A172 (cell line): ENCODE data around the gene RAB5B. TPM values are rescaled to one million over a fixed set of nuclear protein-coding genes. Genes with fewer than 3 reads are reported as not detected.
A peak's percentile ranks its signal among the peaks of the same experiment; 100 is the strongest.
"Not testable (repeated sequence)": the region's sequence is repeated elsewhere in the genome, so short reads cannot be mapped to it uniquely, and the experiment has no call there.

Experiments used
- DNase-seq: peaks from one replicate; pipeline ENCODE4 v3.0.0-alpha.2; 2015; ENCODE audit warnings: low spot score
- total RNA-seq: library from RNA; depleted of rRNA; stranded (reverse); fragments of >200 nt; shearing (Covaris generic); gene quantifications from 2 replicates; pipeline ENCODE4 v1.2.3, GENCODE V29; 2014

Gene RAB5B
- total RNA-seq, 1 experiment from 2014 or later, result 47.8 TPM

DNA sequence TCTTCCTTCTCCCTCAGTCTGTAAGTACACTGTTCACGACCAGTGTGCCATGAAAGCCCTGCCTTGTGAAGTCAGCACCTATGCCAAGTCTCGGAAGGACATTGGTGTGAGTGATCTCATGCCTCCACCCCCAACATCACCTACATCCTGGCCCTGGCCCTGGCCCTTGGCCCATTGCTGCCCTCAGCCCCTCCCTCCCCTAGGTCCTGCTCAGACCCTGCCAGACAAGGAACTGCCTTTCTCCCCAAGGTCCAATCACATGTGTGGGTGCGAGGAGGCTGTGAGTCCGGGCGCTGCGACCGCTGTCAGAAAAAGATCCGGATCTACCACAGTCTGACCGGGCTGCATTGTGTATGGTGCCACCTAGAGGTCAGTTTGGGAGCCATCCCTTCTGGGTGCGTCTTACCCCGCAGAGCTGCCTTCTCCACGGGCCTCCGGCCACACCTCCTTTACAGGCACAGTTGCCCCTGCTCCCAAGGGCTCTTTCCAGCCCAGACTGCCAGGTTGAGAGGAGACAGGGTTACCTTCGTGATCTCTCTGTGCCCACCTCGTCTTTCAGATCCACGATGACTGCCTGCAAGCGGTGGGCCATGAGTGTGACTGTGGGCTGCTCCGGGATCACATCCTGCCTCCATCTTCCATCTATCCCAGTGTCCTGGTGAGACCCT lies 33.7 kb upstream of the RAB5B start:
- DNase-seq, result peak; percentile 79

DNA sequence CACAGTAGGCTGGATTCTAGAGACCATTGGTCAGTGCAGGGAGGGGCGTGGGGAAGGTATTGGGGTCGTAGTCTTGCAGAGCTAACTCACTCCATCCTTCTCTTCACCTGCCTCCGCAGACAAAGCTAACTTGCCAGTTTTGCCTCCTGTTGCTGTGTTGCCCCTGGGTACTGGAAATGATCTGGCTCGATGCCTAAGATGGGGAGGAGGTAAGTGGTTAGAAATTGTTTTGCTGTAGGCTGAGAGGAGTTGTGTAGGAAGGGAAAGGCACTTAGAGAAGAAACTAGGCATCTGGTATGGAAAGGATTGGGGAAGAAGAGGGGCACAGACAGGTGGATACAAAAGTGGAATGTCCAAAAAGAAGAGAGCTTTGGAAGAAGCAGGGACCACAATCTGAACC lies 31.8 kb upstream of the RAB5B start:
- DNase-seq, result no peak

DNA sequence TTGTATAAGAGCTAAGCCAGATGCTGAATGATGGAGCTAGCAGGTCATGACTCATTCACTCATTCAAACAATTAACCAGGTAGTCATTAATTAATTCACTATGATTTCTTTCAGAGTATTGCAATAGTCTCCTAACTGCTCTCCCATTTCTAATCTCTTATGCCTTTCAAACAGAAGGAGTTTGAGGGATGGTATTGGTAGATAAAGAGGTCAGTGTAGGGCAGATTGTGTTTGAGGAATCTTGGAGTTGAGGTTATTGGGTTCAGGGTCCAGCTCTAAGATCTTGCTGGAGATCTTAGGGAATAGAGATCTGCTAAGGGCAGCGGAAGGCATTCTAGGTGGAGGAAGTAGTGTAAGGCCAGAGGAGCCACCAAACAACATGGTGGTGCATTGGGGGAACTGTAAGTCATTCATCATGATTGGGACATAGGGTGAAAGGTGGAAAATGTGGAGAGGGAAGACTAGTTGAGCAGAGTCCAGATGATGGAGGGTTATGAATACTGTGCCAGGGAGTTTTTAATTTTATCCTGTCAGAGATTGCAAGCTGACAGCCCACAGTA lies 31.2 kb upstream of the RAB5B start:
- no peak for DNase-seq

DNA sequence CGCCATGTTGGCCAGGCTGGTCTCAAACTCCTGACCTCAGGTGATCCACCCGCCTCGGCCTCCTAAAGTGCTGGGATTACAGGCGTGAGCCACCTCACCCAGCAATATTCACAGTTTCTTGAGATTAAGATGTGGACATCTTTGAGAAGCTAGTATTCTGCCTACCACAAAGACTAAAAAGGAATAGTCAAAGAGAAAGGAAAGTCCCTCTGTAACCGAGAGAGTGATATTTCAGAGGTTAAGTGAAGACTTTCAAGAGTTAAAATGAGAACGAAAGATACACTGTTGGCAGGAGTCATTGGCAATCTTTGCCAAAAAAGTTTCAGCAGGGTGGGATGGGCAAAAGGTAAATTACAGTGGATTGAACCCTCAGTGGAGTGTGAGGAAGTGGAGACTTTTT lies 27.3 kb upstream of the RAB5B start:
- DNase-seq, result no peak

DNA sequence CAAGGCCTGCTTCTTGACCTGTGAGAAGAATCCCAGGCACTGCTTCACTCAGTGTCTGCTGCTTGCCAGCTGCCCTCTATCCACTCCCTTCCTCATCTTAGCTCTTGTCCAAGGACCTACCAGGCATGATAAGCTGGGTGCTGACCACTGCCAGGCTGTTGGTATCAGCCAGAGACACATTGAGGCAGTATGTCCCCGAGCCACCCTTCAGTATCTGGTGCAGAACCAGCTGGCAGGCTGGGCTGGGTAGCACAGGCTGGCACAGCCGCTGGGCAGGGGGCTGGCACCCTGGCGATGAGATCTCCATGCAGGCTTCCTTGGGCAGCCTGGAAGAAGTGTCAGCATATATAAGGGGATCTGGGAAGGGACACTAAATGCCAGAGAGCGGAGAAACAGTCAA lies 18.5 kb upstream of the RAB5B start:
- no peak for DNase-seq

DNA sequence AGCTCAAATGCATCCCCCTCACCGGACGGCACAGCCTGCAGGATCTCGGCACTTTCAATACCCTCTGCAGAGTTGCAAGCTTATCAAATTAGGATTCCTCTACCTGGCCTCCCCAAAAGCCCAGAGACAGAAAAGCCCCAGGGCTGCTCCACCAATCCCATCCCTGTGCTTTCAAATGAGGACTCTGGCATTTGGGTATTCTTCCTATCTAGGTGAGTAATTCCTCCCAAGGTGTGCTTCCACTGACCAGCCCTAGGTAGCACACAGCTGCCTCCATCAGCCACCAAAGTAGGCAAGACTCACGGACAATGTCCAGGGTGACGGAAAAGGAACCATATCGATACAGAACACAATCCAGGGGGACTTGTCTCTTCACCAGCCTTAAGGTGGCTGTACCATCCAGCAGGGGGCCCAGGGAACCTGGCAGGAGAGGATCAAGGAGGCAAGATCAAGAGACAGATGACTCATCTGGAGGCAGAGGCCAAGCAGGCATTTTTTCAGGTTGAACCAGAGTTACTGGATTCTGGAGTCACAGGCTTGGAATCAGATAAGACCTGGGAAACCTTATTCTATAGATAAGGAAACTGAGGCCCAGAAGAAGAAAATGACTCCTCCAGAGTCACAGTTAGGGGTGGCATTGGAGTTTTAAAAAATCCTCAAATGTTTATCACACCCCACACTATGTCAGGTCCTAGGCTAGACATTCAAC lies 17.9 kb upstream of the RAB5B start:
- peak; percentile 65 for DNase-seq

DNA sequence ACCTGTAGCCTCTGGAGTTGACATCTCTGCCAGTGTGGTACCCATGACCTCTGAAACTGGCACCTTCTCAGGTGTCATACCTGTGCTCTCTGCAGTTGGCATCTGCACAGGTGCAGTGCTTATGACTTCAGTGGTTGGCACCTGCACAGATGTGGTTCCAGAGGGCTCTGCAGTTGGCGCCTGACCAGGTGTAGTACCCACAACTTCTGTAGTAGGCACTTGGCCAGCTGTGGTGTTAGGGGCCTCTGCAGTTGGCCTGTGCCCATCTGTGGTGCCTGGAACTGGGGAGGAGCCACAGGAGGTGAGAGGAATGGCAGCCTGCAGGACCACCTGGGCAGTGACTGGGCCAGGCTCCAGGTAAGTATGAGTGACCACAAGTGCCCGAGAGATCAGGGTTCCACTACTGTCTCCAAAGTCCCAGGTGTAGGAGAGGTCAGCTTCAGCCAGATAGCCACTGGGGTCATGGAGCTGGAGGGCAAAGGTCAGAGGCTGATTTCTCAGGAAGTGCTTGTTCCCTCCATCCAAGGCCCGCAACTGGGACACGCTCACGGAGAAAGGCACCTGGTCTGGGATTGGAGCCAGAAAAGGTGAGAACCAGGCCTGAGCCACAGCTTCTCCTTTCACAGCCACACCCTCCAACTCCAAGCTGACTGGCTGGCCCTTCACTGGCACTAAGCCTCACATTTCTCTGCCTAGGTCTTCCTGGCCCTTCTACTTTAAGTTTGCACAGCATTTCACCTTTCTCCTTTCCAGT lies 16.6 kb upstream of the RAB5B start:
- DNase-seq, result no peak

DNA sequence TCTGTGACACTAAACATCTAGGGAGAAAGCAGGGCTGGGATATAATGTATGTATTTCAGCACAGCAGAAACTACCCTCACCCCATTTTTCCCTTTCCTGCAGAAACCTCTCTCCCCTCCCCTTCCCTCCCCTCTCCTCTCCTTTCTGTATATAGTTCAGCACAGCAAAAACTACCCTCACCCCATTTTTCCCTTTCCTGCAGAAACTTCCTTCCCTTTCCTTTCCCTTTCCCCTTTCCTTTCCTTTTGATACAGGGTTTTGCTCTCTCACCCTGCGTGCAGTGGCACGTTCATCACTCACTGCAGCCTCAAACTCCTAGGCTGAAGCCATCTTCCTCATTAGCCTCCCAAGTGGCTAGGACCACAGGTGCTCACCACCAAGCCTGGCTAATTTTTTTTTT lies 10.1 kb upstream of the RAB5B start:
- no peak for DNase-seq

DNA sequence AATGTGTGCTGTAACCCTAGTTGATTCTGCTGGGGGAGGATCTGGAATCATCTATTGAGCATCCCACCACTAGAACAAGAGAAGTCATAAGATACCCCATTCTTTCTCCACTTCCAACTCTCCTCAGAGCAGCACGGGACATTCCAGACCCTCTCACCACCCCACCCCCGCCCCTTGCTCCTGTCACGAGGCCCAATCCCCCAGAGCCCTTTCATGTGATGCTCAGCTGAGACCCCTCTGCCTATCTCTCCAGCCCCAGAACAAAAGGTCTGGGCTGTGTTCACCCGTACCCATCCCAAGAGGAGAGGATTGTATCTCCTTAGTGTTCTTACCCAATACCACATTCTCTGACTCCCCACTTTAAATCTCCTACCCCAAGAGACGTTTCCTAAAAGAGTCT lies 8.6 kb upstream of the RAB5B start:
- no peak for DNase-seq

DNA sequence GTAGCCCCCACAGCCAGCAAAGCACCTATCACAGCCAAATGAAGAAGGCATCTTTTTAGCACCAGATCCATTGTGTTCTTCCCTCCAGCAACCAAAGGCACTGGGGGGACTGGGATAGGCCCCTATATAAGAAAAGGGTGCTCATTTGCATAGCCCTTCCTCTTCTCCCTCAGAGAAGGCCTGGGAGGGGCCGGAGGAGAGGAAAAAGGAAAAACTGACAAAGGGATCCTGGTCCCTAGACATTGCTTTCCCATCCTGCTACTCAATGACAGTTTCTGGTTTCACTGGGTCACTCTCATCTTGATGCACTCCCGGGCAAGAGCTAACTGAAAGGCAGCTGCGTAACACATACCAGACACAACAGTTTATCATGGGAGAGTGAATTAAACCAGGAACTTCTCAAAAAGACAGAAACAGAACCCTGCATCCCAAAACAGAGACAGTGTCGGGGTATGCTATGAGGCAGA lies 7.9 kb upstream of the RAB5B start, which contains the start of gene PMEL:
PMEL (minus strand) TSS at position 102 of the 467 bp plus-strand sequence; CDS start at position 71, 31 bp downstream.
- DNase-seq, result no peak

DNA sequence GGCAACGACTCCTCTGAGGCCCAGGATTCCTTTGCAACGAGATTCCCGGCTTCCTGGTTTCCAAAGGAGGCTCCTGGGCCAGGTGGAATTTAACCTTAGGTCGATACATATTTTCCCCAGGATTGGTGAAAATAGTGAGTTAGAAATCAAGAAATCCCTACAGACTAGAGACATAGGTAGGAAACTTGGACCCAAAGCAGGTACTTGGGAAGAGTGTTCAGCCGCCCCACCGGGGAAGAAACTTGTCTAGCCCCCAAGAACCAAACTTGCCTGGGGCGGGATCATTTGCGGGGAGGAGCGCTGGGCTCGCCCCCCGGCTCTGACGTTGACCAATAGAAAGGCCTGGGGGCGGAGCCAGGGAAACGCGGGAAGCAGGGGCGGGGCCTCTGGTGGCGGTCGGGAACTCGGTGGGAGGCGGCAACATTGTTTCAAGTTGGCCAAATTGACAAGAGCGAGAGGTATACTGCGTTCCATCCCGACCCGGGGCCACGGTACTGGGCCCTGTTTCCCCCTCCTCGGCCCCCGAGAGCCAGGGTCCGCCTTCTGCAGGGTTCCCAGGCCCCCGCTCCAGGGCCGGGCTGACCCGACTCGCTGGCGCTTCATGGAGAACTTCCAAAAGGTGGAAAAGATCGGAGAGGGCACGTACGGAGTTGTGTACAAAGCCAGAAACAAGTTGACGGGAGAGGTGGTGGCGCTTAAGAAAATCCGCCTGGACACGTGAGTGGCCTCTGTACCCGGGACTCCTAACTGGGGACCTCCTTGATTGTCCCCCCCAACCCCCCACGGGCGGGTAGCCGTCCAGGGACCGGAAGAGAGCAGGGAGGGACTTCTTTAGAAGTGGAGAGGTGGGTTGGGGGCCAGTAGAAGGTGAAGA lies 7.2 kb upstream of the RAB5B start, which contains the start of gene CDK2:
CDK2 (plus strand) TSS at position 423 of the 874 bp plus-strand sequence; CDS start at position 602, 179 bp downstream.
- peak; percentile 68 for DNase-seq

DNA sequence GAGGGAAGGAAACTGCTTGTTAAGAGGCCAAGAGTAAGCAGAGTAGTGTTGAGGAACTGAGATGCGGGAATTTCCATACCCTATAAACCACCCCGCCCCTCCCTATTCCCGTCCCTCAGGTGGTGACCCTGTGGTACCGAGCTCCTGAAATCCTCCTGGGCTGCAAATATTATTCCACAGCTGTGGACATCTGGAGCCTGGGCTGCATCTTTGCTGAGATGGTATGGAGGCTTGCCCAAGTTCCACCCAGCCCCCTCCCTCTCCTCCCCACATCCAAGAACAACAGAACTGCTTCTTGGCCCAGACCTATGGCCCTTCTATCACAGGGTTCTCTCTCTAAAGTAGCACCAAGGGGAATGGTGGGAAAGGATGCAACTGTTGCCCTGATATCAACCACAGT lies 4.5 kb upstream of the RAB5B start:
- no peak for DNase-seq

DNA sequence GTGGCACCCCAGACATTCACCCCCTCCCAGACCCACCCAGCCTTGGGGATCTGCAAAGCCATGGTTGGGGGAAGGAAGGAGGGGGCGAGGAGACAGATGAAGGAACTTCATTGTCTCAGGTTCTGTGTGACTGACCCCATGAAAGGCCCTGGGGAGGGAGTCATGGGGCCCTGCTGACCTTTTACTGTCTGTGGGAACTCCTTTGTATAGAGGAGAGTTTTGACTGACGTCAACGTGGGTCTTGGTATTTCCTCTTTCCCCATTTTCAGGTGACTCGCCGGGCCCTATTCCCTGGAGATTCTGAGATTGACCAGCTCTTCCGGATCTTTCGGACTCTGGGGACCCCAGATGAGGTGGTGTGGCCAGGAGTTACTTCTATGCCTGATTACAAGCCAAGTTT lies 3.1 kb upstream of the RAB5B start:
- no peak for DNase-seq

DNA sequence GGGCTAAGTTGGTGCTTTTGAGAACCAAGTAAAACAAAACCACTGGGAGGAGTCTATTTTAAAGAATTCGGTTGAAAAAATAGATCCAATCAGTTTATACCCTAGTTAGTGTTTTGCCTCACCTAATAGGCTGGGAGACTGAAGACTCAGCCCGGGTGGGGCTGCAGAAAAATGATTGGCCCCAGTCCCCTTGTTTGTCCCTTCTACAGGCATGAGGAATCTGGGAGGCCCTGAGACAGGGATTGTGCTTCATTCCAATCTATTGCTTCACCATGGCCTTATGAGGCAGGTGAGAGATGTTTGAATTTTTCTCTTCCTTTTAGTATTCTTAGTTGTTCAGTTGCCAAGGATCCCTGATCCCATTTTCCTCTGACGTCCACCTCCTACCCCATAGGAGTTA lies 1.8 kb upstream of the RAB5B start:
- DNase-seq, result peak; percentile 85

DNA sequence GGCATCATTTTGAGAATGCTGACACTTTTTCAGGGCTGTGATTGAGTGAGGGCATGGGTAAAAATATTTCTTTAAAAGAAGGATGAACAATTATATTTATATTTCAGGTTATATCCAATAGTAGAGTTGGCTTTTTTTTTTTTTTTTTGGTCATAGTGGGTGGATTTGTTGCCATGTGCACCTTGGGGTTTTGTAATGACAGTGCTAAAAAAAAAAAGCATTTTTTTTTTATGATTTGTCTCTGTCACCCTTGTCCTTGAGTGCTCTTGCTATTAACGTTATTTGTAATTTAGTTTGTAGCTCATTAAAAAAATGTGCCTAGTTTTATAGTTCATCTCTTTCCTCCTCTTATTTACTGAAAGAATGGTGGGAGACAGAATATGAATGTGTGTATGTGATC lies 1.4 kb upstream of the RAB5B start:
- no peak for DNase-seq

DNA sequence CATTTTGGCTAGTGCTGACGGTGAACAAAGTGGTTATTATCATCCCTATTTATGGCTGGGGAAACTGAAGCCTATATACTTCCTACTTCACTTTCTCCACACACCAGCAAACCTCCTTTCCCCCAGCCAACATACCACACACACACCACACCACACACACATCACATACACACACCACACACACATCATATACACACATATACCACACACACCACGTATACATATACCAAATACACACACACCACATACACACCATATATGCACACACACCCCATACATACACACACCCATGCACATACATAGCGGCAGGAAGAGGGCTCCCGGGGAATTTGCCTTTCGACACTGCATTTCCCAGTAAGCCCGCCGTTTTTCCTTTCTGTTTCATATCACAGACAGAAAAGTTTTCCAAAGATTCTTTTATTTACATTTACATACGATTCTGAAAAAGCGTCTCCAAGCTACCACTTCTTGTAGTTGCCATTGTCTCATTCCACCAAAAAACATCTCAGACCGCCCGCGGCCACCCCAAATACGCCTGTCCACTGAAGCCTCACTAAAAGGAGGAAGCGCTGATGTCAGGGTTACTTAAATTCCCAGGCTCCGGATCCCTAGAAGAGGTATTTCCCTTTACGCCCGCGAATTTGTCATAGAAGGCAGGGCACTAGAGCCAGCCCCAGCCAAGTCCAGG lies 823 bp upstream of the RAB5B start:
- DNase-seq, result peak; percentile 12

DNA sequence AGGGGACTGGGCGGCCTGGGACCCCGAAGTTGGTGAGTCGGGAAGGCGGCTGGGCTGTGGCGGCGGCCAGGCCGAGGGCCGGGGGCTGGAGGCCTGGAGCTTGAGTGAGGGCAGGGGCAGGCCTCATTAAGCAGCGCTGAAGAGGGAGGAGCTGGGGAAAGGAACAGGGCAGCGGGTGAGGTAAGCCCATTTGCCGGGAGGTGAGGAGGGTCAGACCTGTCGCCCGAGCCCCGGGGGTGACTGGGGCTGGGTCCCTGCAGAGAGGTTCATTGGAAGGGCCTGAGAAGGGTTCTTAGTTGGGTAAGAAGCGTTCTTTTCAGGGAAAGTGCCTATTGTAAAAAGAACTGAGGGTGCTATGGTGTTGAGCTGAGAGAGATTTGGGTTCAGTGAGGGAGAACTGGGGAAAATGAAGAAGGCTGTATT lies 441 bp downstream of the RAB5B start:
- DNase-seq, result peak; percentile 33

DNA sequence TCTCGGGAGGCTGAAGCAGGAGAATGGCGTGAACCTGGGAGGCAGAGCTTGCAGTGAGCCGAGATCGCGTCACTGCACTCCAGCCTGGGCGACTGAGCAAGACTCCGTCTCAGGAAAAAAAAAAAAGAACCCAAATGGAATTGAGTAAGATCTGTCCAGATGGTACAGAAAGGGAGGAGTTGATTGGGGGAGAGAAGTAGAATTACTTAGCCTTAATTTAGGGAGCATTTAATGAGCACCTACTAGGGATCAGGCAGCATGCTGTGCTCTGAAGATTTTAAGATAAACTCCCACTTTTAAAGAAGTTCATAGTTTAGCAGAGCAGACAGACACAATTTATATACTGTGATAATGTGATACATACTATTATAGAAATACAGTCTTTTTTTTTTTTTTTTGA lies 4.5 kb downstream of the RAB5B start:
- no peak for DNase-seq

DNA sequence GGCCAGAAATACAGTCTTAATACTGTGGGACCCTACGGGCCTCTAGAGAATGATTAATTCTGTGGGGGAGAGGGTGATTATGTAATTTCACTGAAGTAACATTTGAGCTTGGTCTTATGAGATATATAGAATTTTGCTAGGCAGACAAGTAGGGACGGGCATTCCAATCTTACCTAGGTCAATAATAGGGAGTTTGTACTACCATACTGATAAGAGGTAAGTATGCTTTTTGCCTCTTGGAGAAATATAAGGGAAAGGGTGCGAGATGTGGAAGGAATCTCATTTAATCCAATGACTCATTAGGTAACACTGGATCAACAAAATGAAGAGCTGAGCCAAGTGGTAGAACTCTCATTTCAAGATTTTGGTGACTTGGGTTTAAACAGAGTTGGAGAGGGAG lies 5.2 kb downstream of the RAB5B start:
- DNase-seq, result no peak

DNA sequence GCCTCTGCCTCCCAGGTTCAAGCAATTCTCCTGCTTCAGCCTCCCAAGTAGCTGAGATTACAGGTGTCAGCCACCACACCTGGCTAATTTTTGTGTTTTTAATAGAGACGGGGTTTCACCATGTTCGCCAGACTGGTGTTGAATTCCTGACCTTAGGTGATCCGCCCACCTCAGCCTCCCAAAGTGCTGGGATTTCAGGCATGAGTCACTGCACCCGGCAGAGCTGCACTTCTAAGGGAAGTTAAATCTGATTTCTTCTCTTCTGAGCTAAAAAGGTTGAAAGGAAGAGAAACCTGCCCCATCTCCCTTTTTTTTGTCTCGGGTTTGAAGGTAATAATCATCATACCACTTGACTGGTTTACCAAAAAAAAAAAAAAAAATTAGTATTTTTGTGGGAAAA lies 8.0 kb downstream of the RAB5B start:
- DNase-seq, result not testable (repeated sequence)
